Ecto neural progenitor cell (in vitro differentiated cells): ENCODE data around the gene BTN2A1.
"Not testable (repeated sequence)": the region's sequence is repeated elsewhere in the genome, so short reads cannot be mapped to it uniquely, and the experiment has no call there.

Source experiments
- DNase-seq: peaks from one replicate; pipeline ENCODE4 v3.0.0-alpha.2; 2018; ENCODE audit warnings: low spot score

The BTN2A1 gene

DNA sequence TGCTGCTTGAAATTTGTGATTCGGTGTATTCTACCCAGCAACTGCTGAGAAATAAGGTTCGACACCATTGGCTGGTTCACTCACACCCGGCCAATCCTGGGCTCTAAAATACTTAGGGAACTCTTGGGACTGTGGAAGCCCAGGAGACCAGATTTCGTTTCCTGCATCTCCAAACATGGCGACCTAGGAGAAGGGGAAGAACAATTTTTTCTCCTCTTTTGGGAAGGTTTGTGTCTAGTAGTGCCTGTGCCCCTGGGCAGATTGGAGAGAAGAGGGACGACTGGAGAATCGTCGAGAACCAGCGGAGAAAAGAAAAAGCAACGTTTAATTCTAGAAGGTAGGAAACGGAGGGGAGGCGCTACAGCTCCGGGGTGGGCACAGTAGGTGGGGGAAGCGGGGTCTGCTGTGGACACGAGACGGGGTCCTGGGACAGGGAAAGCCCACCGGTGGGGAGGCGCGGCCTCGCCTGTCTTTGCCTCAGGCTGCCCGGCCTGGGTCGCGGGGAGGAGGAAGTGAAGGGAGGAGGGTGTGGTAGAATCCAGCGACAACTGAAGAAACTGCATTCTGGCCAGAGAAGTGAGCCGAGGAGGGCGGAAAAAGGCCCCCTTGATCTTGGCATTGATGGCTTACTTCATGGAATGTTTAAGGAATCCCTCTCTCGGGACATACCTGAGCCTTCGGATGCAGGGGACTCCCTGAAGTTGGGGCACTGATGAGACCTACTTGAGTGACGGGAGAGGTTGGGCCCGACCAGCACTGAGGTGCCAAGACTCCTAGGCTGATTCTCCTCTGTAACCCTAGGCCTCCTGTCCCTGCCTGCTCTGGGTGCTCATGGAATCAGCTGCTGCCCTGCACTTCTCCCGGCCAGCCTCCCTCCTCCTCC is at the start of gene BTN2A1:
TSS of gene BTN2A1 (plus strand) at position 150 of the 883 bp plus-strand sequence. CDS start at position 832, 682 bp downstream.
- peak; percentile 84 for DNase-seq

DNA sequence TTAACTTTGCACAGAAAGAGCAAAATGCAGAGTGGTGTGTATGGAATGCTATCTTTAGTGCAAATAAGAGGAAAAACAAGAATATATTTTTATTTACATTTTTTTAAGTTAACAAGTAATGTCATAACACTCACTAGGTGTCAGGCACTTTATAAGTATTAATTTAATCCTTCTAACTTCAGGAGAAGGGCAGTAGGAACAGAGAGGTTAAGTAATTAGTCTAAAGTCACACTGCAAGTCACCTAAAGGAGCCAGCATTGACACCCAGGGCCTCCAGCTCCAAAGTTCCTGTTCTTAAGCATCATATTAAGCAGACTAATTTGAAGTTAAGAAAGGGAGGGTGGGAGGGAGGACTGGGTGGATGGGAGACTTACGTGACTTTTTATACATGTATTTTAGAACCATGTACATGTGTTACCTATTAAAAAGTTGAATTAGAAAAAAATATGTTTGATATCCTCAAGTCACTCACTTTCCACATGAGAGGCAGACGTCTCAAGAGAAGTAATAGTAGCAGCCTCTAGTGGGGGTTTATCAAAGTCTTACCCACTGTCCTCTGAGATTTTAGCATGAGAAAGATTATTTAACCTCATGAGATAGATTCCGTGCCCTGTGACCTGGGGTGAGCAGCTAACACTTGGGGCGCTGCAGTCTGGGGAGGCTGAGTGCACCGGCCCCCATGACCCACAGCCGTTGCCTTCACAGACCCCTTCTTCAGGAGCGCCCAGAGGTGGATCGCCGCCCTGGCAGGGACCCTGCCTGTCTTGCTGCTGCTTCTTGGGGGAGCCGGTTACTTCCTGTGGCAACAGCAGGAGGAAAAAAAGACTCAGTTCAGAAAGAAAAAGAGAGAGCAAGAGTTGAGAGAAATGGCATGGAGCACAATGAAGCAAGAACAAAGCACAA is 48.7 kb upstream of the BTN2A1 start:
- DNase-seq = no peak

DNA sequence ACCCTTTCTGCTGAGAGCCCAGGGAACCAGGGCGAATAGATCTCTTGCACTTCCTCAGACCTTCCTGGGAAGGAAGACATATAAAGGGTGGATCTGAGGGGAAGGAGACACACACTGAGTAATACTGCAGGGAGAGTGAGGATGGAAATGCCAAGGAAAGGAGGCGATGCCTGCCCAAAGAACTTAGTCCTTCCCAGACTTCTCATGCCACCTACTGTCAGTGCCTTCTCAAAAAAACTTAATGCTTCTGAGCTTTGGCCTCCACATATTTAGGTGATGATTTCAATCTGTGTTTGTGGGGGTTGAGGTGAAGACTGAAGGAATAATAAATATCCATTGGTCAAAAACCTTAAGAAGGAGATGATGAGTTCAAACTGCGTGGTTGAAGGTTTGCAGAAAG is 46.0 kb upstream of the BTN2A1 start:
- DNase-seq = no peak

DNA sequence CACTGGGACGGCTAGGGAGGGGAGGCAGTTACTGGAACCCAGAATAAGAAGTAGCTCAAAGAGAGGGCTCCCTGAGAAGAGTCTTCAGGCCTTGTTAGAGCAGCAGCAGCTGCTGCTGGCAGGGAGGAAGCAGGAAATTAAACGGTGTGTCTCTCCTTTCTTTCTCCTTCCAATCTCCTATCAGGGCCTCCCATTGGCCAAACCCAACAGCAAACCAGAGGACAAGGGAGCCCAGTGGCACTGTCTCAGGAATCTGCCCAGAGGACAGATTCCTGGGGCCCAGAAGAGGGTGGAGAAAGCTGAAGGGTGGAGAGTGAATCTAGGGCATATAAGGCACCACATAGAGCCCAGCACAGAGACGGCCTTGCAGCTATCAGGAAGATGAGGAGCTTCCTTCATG is 45.5 kb upstream of the BTN2A1 start:
- peak; percentile 50 for DNase-seq

DNA sequence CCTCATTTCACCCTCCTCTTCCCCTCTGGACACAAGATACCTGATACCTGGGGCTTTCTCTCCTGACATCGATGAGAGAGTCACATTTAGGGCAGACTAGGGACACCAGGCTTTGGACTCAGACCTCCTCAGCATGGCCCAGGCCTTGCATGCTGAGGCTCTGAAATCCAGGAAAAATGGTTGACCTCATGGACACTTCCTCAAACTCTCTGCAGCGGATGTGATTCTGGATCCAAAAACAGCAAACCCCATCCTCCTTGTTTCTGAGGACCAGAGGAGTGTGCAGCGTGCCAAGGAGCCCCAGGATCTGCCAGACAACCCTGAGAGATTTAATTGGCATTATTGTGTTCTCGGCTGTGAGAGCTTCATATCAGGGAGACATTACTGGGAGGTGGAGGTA is 44.8 kb upstream of the BTN2A1 start:
- DNase-seq = no peak

DNA sequence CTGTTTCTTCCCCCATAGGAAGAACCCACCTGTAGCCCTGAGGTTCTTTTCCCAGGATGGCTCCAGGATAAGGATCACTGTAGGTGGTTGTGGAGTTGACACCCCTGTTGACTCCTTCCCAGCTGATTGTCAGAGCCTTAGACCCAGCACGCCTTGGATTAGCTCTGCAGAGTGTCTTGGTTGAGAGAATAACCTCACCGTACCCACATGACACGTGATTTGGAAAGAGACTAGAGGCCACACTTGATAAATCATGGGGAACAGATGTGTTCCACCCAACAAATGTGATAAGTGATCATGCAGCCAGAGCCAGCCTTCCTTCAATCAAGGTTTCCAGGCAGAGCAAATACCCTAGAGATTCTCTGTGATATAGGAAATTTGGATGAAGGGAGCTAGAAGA is 43.5 kb upstream of the BTN2A1 start:
- no peak for DNase-seq

DNA sequence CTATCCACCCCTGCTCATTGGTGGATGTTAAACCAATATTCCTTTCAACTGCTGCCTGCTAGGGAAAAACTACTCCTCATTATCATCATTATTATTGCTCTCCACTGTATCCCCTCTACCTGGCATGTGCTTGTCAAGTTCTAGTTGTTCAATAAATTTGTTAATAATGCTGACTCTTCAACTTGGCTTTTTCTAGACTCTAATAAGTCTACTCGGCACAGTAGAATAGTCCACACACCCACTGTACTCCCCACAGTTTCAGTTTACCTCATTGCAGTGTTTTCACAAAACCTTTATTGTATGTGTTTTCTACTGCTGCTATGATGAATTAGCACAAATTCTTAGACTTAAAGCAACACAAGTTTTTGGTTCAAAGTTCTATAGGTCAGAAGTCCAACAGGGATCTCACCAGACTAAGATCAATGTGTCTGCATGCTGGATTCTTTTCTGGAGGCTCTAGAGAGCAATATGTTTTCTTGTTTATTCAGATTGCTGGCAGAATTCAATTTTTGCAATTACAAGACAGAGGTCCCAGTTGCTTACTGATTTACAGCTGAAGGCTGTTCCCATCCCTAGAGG is 42.6 kb upstream of the BTN2A1 start:
- DNase-seq = no peak

DNA sequence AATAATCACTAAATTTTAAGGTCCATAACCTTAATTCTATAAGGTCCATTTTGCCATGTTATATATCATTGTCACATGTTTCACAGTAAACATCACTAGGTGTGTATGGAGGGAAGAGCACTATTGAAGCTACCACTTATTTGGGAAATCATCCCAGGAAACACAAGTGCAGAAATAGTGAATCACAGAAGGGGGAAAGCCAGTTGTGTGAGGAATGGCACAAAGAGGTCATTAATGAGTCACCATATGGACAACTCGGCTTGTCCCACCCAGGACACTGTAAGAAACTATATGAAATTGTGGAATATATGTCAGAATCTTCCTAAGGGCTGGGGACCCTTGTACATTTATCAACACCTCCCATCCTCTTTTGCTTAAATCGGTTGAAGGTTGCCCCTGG is 42.0 kb upstream of the BTN2A1 start:
- no peak for DNase-seq

DNA sequence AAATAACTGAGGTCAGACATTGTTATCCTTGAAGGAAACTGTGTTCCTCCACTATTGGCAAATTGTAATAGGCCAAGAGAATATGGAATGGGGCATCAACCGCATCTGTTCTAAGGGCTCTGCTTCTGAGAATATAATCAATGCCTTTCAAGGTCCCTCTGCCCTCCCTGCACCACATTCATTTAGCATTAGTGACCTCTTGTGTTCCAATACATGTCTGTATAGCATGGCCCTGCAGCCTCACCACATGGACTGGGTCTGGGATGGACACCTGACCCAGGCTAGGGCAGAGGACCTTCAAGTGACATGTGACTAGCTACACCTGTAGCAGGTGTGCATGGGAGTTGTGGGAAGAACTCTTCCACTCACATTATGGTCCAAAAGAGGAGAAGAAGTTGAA is 41.5 kb upstream of the BTN2A1 start:
- DNase-seq = no peak

DNA sequence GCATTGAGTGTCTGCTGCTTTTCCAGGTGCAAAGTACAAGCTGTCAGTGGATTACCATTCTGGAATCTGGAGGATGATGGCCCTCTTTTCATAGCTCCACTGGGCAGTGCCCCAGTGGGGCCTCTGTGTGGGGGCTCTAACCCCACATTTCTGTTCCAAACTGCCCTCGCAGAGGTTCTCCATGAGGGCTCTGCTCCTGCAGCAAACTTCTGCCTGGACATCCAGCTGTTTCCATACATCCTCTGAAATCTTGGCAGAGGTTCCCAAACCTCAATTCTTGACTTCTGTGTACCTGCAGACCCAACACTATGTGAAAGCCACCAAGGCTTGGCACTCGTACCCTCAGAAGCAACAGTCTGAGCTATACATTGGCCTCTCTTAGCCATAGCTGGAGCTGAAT is 39.7 kb upstream of the BTN2A1 start:
- DNase-seq = not testable (repeated sequence)

DNA sequence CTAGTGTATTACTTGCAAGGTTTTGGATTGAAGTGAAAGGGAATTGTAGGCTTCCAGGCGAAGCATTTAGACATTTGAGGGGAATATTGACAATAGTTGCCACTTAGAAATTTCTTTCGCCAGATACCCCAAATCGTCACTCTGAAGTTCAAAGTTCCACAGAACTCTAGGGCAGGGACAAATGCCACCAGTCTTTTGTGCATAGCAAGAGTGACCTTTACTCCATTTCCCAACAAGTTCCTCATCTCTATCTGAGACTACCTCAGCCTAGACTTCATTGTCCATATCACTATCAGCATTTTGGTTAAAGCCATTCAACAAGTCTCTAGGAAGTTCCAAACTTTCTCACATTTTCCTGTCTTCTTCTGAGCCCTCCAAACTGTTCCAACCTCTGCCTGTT is 39.0 kb upstream of the BTN2A1 start:
- DNase-seq = not testable (repeated sequence)

DNA sequence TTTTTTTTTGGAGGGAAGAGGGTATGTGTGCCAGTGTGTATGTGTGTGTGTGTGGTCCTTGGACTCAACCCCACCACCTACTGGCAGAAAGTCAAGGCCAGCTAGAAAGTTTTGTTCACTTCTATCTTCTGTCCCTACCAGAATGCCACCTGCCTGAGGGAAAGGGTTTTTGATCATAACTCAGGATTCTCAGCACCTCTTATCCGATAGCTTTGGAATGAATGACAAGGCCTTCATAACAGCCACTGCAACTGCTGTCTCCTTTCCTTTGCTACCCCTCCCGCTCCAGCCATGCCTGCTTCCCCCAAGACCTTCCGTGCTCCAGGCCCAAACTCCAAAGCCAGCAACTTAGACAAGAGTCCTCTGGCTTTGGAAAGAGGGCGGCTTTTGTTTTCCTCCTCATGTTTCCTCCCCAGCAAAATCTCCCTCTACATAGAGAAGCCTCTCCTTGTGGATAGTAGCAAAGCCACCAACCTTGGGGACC is 37.0 kb upstream of the BTN2A1 start:
- peak; percentile 53 for DNase-seq

DNA sequence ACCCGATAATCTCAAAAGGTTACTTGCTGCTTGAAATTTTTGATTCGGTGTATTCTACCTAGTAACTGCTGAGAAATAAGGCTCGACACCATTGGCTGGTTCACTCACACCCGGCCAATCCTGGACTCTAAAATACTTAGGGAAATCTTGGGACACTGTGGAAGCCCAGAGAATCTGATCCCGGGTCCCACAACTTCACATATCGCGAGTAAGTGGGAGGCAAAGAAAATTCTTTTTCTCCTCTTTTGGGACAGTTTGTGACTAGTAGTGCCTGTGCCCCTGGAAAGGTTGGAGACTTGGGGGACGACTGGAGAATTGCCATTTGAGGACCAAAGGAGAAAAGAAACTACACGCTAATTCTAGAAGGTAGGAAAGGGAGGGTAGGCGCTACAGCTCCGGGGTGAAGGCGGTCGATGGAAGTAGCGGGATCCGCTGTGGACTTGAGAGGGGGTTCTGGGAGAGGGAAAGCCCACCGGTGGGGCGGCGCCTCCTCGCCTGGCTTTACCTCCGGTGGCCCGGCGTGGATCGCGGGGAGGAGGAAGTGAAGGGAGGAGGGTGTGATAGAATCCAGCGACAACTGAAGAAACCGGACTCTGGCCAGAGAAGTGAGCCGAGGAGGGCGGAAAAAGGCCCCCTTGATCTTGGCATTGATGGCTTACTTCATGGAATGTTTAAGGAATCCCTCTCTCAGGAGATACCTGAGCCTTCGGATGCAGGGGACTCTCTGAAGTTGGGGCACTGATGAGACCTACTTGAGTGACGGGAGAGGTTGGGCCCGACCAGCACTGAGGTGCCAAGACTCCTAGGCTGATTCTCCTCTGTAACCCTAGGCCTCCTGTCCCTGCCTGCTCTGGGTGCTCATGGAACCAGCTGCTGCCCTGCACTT is 36.3 kb upstream of the BTN2A1 start:
- peak; percentile 75 for DNase-seq

DNA sequence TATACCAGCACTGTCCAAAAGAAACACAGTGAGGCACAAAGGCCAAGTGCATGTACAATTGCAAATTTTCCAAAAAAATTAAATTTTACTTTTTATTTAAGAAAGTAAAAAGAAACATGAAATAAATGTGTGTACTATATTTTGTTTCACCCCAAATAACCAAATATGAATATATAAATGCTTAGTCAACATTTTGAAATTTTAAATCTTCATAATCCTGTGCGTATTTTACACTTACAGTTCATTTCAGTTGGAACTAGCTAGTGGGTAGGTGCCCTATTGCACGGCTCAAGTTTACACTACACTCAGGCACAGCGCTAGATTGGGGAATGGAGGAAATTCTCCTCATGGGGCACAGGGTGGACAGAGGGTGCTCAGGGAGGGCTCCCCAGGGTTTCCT is 35.4 kb upstream of the BTN2A1 start:
- no peak for DNase-seq

DNA sequence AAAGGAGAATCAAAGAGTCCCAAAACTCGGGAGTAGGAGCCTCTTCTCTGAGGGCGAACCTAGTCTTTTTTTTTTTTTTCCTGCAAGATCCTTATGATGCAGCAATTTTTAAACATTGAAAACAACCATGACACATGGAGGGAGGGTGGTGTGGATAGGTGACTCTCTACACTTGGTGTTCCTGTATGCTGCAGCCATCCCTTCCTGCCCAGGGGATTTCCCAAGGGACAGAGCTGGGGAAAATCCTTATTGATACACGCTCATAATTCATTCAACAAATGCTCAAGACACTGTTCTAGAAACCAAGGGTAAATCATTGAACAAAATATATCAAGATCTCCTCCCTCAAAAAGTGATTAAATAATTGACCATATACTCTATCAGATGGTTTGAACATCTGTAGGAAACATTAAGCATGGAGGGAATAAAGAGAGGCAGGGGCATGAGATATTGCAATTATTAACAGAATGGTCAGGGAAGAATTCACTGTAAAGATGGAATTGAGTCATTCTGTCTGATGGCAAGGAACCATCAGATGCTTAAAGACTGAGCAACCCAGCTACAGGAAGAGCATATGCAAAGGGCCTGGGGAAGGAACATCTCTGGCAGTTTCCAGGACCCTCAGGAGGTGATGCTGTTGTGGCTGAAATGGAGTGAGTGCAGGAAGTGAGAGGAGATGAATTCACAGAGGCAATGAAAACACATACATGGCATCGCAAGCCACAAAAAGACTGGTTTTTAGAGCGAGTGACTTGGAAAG is 30.9 kb upstream of the BTN2A1 start:
- no peak for DNase-seq

DNA sequence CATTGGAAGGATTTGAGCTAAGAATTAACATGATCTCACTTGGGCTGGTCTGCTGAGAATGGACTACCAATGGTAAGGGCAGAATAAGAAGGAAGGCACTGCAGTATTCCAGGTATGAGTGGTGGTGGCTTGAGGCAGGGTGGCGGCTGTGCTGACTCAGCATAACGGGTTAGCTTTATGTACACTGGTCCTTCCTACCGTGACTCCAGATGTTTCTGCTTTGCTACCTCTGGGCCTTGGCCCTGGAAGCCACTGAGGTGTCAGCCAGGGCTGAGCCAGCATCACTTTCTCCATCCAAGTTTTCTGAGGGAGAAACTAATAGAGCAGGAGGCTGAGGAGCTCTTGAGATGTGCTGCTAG is 30.3 kb upstream of the BTN2A1 start:
- no peak for DNase-seq

DNA sequence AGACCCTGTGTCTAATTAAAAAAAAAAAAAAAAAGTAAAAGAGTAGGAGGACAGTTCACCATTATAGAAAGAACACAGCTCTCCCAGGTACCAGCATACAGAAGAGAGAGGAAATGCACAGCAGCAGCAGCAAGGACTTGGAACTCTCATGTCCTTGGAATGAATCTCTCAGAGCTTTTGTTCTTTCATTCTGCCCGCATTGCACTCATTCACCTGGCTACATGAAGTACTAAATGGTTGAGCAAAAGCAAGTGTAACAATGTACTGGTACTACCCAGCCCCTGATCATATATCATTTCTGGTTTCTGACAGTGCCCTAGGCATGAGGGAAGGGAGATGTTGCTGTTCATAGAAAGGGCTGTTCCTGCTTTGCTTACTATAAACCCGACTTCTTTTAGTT is 29.5 kb upstream of the BTN2A1 start:
- no peak for DNase-seq

DNA sequence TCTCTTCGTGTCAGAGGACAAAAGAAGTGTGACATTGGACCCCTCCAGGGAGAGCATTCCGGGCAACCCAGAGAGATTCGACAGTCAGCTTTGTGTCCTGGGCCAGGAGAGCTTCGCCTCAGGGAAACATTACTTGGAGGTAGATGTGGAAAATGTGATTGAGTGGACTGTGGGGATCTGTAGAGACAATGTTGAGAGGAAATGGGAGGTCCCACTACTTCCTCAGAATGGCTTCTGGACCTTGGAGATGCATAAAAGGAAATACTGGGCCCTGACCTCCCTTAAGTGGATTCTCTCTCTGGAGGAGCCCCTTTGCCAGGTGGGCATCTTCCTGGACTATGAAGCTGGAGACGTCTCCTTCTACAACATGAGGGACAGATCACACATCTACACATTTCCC is 27.0 kb upstream of the BTN2A1 start:
- no peak for DNase-seq

DNA sequence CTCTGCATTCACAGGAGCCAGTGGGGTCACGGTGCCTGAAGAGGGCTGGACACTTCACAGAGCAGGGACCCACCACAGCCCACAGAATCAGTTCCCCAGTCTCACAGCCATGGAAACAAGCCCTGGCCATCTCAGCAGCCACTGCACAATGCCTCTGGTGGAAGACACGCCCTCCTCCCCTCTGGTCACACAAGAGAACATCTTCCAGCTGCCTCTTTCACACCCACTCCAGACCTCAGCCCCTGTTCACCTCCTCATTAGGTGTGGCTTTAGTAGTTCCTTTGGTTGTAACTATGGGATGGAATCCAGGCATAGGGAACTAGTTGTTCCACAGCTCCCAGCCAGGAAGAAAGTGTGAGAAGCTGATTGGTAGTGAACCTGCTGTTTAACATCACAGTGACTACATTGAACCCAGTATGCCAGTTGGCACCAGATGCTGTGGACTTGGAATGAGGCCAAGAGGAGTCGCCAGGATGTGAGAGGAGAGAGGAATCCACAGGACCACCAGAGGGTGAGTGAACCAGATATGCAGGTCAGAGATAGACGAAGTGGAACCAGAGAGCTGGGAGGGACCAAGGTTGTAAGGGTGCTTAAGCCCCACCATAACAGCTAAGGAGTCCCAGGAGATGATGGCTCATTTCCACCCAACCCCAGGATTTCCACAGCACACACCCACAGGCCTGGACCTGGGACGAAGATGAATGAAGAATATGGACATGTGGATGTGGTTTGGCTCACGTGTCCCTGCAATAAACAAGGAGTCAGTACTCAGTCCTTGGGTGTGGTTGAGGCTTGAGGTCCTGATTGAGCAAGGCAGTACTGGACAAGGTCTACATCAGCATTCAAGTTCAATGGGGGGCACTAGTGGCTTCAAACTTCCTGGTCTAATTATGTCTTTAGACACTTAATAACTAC is 26.2 kb upstream of the BTN2A1 start:
- DNase-seq = no peak
